ENCODE results near the gene ATP8A2.
A peak's percentile ranks its signal among the peaks of the same experiment; 100 is the strongest.

Gene ATP8A2

DNA sequence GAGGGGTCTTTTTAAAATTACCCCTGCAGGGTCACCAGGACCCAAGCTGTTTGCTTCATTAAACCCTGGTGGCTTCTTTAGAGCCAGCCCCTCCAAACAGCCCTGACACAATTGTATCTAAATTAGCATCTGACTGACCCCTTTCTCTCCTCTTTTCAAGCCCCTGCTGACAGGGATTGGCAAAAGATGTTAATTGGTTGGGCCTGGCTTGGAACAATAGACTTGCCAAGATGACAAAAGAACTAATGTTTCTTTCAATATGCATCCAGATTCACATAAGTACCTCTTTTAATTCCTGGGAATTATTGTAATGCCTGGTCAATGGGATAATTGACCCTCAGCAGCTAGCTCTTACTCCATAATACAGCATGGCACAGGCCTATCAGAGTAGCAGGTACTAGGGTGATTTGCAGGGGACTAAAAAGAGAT, 539.2 kb downstream of the ATP8A2 start:
- no peak for DNase-seq (ENCODE audit: low read depth)
- H3K4me3 ChIP-seq (ENCODE audit: low read depth, low read length) = no peak overlapping the region

- H3K4me3 ChIP-seq (ENCODE audit: low read depth, low read length) = no peak overlapping the region
- no peak for DNase-seq (ENCODE audit: low read depth)
These were observed 541.2 kb downstream of the ATP8A2 start for GRCh38 chr13:25912961-25913360.

DNA sequence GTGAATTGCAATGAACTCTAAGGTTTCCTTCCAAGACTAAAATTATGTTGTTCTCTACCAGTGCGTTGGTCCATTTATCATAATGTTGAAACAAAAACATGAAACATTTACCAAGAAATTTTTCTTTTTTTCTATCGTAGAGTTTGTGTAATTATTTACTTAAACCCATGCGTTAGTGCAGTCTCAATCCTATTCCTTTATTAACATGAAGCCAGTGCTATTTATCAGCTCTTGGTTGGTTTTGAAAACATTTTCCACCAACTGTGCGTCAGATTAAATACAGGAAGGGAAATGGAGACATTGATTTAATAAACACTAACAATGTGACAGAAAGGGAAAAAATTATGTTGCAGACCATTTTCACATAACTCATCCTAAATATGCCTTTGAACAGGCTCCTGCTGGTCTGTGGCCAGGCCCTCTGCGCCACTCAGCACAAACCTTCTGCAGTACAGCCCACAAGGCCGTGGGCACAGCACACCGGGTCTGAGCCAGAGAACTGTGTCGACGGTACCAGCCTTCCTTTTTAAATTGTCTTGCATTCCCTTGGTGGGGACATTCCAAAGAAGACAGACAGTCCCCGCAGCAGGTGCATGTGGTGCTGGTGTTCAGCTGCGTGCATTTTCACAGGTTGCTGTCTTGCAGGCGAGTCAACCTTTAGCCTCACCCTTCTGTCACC, 544.2 kb downstream of the ATP8A2 start:
- H3K4me3 ChIP-seq (ENCODE audit: low read depth, low read length) = no peak overlapping the region
- DNase-seq (ENCODE audit: low read depth) = no peak

DNA sequence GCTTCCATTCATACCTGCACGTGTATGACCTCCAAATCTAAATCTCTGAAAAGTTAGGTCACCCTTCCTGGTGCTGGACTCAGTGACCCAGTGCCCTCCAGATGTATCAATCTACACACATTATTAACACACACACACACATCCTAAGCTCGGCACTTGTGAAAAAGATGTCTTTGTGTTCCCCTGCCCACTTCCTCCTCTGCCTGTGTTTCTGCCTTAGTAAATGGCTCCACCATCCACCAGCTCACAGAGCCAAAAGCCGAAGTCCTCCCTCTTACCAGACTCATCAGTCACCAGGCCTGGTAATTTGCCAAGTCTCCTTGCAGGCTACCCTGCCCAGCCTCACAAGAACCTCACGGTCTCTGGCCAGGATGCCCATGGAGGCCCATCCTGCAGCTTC, 548.5 kb downstream of the ATP8A2 start:
- no peak for DNase-seq (ENCODE audit: low read depth)
- no peak overlapping the region for H3K4me3 ChIP-seq (ENCODE audit: low read depth, low read length)

GRCh38 chr13:25920931-25921330, 549.2 kb downstream of the ATP8A2 start:
- H3K4me3 ChIP-seq (ENCODE audit: low read depth, low read length) = no peak overlapping the region
- no peak for DNase-seq (ENCODE audit: low read depth)

DNA sequence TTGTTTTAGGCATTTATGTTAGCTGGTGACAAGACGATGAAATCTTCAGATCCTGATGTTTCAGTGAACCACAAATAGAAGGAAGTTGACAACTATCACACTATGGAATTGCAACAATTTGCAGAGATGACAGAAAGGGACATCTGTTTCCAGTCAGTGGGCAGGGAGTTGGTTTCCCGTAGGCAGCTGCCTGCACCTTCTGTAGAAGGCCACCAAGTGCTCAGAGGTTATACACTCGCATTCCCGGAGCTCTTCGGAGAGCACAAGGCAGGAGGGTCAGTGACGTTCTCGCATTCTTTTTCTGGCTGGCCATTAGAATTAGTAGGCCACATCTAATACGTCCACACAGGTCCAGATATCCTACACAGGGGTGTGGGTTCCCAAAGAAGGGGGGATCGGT, 550.6 kb downstream of the ATP8A2 start:
- H3K4me3 ChIP-seq (ENCODE audit: low read depth, low read length) = no peak overlapping the region
- DNase-seq (ENCODE audit: low read depth) = peak; percentile 57

- DNase-seq (ENCODE audit: low read depth) = no peak
These were observed 551.7 kb downstream of the ATP8A2 start for GRCh38 chr13:25923217-25924085.

GRCh38 chr13:25927363-25927762, 555.6 kb downstream of the ATP8A2 start:
- no peak overlapping the region for H3K4me3 ChIP-seq (ENCODE audit: low read depth, low read length)
- DNase-seq (ENCODE audit: low read depth) = no peak

More at GRCh38 chr13:25923217-25924085, 551.7 kb downstream of the ATP8A2 start:
- H3K4me3 ChIP-seq (ENCODE audit: low read depth, low read length) = no peak overlapping the region

DNA sequence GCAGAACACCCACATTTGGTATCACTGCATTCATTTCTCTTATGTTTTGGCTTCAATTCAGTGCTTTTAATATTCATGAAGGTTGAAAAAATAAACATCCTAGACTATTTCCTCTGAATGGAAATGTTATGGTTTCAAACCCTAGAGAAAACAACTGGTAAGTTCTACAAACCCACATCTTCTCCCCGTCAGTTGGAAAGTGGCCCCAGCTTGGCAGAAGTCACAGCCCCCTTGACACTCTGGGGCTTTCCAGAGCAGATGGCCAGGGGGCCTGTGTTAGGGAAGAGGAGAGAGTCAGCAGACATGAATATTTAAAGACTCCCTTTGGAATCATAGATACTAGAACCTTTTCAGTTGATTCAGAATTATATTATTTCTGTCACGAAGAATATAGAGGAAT, 556.2 kb downstream of the ATP8A2 start:
- DNase-seq (ENCODE audit: low read depth) = no peak
- H3K4me3 ChIP-seq (ENCODE audit: low read depth, low read length) = no peak overlapping the region

GRCh38 chr13:25928941-25929505, 557.2 kb downstream of the ATP8A2 start:
- no peak for DNase-seq (ENCODE audit: low read depth)
- no peak overlapping the region for H3K4me3 ChIP-seq (ENCODE audit: low read depth, low read length)

DNA sequence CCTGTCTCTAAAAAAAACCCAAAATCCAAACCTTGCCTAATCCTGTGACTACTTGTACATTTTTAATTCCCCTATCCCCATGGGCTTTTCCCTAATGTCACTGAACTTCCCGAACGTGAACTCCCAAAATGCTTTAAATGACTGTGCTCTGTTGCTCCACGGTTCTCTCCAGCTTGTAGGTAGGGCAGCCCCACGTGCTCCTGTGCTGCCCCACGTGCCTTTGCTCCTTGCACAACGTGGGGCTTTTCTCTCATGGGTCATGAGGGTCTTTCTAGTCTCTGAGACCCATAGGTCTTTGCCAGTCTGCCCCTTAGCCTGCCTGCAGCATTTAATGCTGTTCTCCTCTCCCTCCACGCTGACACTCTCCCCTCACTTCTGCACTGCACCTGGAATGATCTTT, 558.0 kb downstream of the ATP8A2 start:
- H3K4me3 ChIP-seq (ENCODE audit: low read depth, low read length) = no peak overlapping the region

DNA sequence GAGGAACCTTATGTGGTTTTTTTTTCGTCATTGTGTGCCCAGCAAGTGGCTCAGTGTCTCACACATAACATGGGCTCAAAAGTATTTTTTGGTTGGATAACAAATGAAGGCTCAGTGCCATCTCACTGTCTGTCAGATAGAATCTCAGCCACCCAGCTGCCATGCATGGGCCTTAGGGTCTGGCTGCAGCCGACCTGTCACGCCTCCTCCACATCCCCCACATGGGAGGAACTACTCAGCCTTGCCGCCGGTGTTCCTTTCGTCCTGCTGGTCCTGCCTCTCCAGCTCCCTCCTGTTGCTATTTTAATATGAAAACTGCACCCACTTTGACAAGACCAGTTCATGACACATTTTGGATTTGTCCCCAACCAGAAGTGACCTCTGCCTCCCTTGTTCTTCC, 558.9 kb downstream of the ATP8A2 start:
- no peak for DNase-seq (ENCODE audit: low read depth)
- no peak overlapping the region for H3K4me3 ChIP-seq (ENCODE audit: low read depth, low read length)

More for the DNA sequence above, 558.0 kb downstream of the ATP8A2 start:
- DNase-seq (ENCODE audit: low read depth) = no peak

GRCh38 chr13:25932365-25932764, 560.6 kb downstream of the ATP8A2 start:
- no peak for DNase-seq (ENCODE audit: low read depth)
- H3K4me3 ChIP-seq (ENCODE audit: low read depth, low read length) = no peak overlapping the region

DNA sequence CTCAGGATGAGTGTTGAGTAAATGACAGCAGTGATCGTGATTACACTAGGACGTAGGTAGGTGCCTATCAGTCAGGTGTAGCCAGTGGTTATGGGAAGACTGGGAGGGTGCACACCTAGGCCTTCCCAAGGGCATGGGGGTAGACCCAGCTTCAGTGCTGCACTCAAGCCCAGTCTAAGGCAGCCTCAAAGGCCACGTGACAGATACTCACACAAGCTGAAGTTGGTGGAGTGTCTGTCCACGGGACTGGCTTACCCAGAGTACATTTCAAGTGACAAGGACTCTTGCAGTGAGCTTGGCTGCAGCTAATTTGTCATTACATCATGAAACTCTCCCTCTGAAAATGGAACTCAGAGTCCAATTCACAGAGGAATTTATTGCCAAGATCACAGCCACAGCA, 561.7 kb downstream of the ATP8A2 start:
- no peak for DNase-seq (ENCODE audit: low read depth)
- H3K4me3 ChIP-seq (ENCODE audit: low read depth, low read length) = no peak overlapping the region

DNA sequence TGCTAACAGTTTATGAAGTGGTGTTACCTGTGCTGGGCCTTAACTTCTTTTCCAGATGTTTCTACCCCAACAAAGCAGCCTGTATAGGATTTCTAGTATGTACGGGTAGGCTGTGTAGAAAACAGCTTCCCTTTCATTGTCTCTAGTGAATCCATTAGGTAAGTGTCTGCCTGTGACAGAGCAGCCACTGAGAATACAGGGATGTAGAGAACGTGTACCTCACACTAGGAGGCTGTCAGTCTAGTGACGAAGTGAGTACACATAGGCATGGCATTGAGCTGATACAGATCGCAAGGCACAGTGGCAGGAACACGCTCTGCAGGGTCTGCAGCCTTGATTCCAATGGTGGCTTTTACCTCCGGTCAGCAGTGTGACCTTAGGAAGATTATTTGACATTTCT, 562.4 kb downstream of the ATP8A2 start:
- H3K4me3 ChIP-seq (ENCODE audit: low read depth, low read length) = no peak overlapping the region
- DNase-seq (ENCODE audit: low read depth) = no peak

DNA sequence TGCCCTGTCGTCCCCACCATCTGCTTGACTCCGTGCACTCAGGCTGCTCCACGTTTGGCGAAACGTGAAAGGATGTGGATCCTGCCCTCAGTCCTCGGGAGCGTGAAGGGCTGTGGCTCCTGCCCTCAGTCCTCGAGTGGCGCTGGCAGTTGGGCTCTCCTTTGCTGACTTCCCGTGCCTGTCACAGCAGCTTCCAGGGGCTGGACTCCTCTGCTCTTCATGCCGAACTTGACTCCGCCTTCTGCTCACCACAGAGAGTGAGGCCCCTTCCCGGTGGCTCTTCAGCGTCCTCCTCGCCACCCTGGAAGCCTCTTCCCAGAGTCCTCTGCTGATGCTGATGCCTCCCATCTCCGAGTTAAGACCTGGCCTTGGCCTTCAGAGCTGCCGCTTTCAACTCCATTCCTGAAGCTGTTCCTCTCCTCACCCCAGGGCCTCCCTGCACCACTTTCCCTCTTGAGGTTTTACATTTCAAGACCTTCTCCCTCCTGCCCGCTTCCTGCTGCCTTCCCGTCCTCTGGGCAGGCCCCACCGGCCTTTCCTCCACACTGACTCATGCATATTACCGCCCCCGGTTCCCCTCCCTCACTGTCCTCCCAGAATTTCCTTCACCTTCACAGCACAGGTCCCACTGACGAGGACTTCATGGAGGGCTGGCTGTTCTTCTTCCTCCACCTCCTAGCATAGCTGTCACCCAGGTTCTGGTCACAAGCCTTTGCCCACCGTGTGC, 568.4 kb downstream of the ATP8A2 start:
- no peak for DNase-seq (ENCODE audit: low read depth)

DNA sequence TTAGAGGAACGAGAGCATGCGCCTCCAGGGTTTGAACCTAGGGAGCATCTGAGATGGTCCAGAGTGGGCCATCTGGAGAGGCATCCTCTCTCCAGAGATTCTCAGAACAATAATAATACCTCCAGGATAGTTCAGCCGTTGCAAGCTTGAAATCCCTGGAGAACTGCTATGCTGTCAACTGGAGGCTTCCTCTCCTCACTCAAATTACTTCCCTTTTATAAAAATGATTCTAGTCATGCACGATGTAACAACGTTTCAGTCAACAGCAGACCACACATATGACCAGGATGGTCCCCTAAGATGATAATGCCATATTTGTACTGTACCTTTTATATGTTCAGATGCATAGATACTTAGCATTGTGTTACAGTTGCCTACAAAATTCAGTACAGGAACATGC, 571.3 kb downstream of the ATP8A2 start:
- no peak for DNase-seq (ENCODE audit: low read depth)
- no peak overlapping the region for H3K4me3 ChIP-seq (ENCODE audit: low read depth, low read length)

More for the DNA sequence above, 568.4 kb downstream of the ATP8A2 start:
- no peak overlapping the region for H3K4me3 ChIP-seq (ENCODE audit: low read depth, low read length)

- DNase-seq (ENCODE audit: low read depth) = peak; percentile 43
These were observed 571.9 kb downstream of the ATP8A2 start for GRCh38 chr13:25943658-25944057.

DNA sequence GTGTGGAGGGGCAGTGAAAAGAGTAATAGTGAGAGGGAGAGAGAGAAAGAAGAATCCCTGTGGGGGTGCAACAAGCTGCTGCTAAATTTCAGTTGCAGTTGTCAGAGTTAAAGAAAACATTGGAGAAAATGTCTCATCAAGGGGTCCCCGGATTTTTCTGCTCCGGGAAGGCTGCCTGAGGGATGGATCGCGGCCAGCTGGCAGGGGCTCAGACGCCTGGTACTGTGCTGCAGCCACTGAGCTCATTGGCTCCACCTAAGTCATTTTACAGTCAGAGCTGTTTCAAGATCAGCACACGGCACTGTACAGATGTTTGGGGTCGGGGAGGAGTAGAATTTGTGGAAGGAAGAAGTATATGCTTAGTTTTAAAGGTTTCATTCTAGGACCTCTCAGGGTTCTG, 573.8 kb downstream of the ATP8A2 start:
- peak; percentile 42 for DNase-seq (ENCODE audit: low read depth)

More at GRCh38 chr13:25943658-25944057, 571.9 kb downstream of the ATP8A2 start:
- no peak overlapping the region for H3K4me3 ChIP-seq (ENCODE audit: low read depth, low read length)

GRCh38 chr13:25946321-25946720, 574.5 kb downstream of the ATP8A2 start:
- H3K4me3 ChIP-seq (ENCODE audit: low read depth, low read length) = no peak overlapping the region
- DNase-seq (ENCODE audit: low read depth) = no peak

More for the DNA sequence above, 573.8 kb downstream of the ATP8A2 start:
- H3K4me3 ChIP-seq (ENCODE audit: low read depth, low read length) = no peak overlapping the region

Data from skeletal muscle cell (primary cell).